K562 (cell line): Measurements from ENCODE around the gene AFDN. TPM values are rescaled to one million over a fixed set of nuclear protein-coding genes. Genes with fewer than 3 reads are reported as not detected.

Experiments used
- ARID1B ChIP-seq: fragments of 450-650 bp; IDR thresholded peaks from 2 replicates; pipeline ENCODE4 v1.6.1; 2016; ENCODE audit warnings: antibody characterized with exemption, mild to moderate bottlenecking, inconsistent platforms
- ARID2 ChIP-seq: fragments of 450-650 bp; IDR thresholded peaks from 2 replicates; pipeline ENCODE4 v1.6.1; 2017; ENCODE audit warnings: antibody characterized with exemption, mild to moderate bottlenecking
- BCOR ChIP-seq: fragments of 450-650 bp; IDR thresholded peaks from 2 replicates; pipeline ENCODE4 v1.6.1; 2016
- CTBP1 ChIP-seq: fragments of 450-650 bp; IDR thresholded peaks from 2 replicates; pipeline ENCODE4 v1.6.1; 2016; ENCODE audit warnings: borderline replicate concordance
- CXXC5 ChIP-seq: fragments of 250-450 bp; sonication (Bioruptor Pico); IDR thresholded peaks from 2 replicates; pipeline ENCODE4 v1.8.0; 2022; ENCODE audit warnings: inconsistent platforms, mild to moderate bottlenecking, moderate library complexity
- EHMT2 ChIP-seq: fragments of 450-650 bp; IDR thresholded peaks from 2 replicates; pipeline ENCODE4 v1.6.1; 2018; ENCODE audit warnings: antibody characterized with exemption
- ETV1 ChIP-seq: fragments of 450-650 bp; conservative IDR thresholded peaks from 2 replicates; pipeline ENCODE4 v1.6.1; 2016; ENCODE audit warnings: missing genetic modification characterization, control low read depth, low read depth, missing compliant biosample characterization
- KHSRP ChIP-seq: fragments of 450-650 bp; IDR thresholded peaks from 2 replicates; pipeline ENCODE4 v1.6.1; 2017
- LEF1 ChIP-seq: fragments of 450-650 bp; IDR thresholded peaks from 2 replicates; pipeline ENCODE4 v1.6.1; 2016; ENCODE audit warnings: mild to moderate bottlenecking
- MCM2 ChIP-seq: fragments of 450-650 bp; IDR thresholded peaks from 2 replicates; pipeline ENCODE4 v1.6.1; 2017; ENCODE audit warnings: low read depth, mild to moderate bottlenecking
- NBN ChIP-seq: fragments of 450-650 bp; IDR thresholded peaks from 2 replicates; pipeline ENCODE4 v1.6.1; 2016; ENCODE audit warnings: low read depth, mild to moderate bottlenecking
- NELFE ChIP-seq: IDR thresholded peaks from 2 replicates; pipeline ENCODE4 v1.6.1; 2011; ENCODE audit warnings: mild to moderate bottlenecking; ENCODE audit not compliant: insufficient read depth, insufficient read length
- NUFIP1 ChIP-seq: fragments of 450-650 bp; IDR thresholded peaks from 2 replicates; pipeline ENCODE4 v1.6.1; 2018; ENCODE audit not compliant: partially characterized antibody
- PHTF2 ChIP-seq: fragments of 250-450 bp; sonication (Bioruptor Pico); IDR thresholded peaks from 2 replicates; pipeline ENCODE4 v1.5.0; 2021; ENCODE audit warnings: mild to moderate bottlenecking
- RBFOX2 ChIP-seq: fragments of 200-400 bp; formaldehyde crosslinking; IDR thresholded peaks from 2 replicates; pipeline ENCODE4 v1.6.1; 2017; ENCODE audit warnings: low read depth, mild to moderate bottlenecking, low read length, moderate library complexity
- RFX7 ChIP-seq: fragments of 250-450 bp; sonication (Bioruptor Pico); IDR thresholded peaks from 2 replicates; pipeline ENCODE4 v1.5.1; 2021; ENCODE audit warnings: mild to moderate bottlenecking
- RHOXF2B ChIP-seq: fragments of 250-450 bp; sonication (Bioruptor Pico); conservative IDR thresholded peaks from 2 replicates; pipeline ENCODE4 v1.5.1; 2021
- TBL1XR1 ChIP-seq, 2 experiments: IDR thresholded peaks; 2 replicates each; pipeline ENCODE4 v1.6.1; 2012; ENCODE audit warnings: improper control_type of control experiment in 2 of 2, low read length in 2 of 2, mild to moderate bottlenecking in 1 of 2
- YY1 ChIP-seq, 3 experiments: IDR thresholded peaks; 2 replicates each; pipeline ENCODE4 v1.6.1; 2011; ENCODE audit warnings: low read length in 2 of 3, mild to moderate bottlenecking in 2 of 3, moderate library complexity in 2 of 3, borderline replicate concordance in 1 of 3, control low read depth in 1 of 3, low read depth in 1 of 3; ENCODE audit not compliant: insufficient read depth in 3 of 3, insufficient replicate concordance in 2 of 3, control insufficient read depth in 1 of 3, insufficient read length in 1 of 3; ENCODE audit errors: extremely low read depth in 1 of 3
- ZNF778 ChIP-seq: fragments of 450-650 bp; formaldehyde crosslinking; IDR thresholded peaks from 2 replicates; pipeline ENCODE4 v1.4.0; 2020; ENCODE audit warnings: mild to moderate bottlenecking, moderate library complexity
- polyA plus RNA-seq, 8 experiments: library from polyadenylated mRNA; depleted of rRNA in 4 of 8; stranded (reverse) in 5 of 8; unstranded in 3 of 8; fragments of >200 nt; fragmentation: Nextera tagmentation in 2 of 8; fragmentation: Illumina TruSeq in 1 of 8; extraction: Ambion mirVana in 2 of 8; extraction: Trizol in 1 of 8; gene quantifications; 2 replicates each; pipeline versions ENCODE4 v1.2.1 to v1.2.3, GENCODE V29; 2011 to 2014; ENCODE audit warnings: inconsistent platforms in 1 of 8, missing spikeins in 1 of 8
- total RNA-seq, 7 experiments: library from RNA; depleted of rRNA in 6 of 7; stranded (reverse); fragments of >200 nt in 6 of 7; fragmentation: Illumina TruSeq in 2 of 7; extraction: Trizol in 2 of 7; gene quantifications; 2 replicates each; pipeline versions ENCODE4 v1.2.1 to v1.2.3, GENCODE V29; 2011 to 2021; ENCODE audit warnings: low replicate concordance in 1 of 7
- TF ChIP-seq, protein P1 (sequence below): fragments of 450-650 bp; IDR thresholded peaks from 2 replicates; pipeline ENCODE4 v1.6.1; 2016; ENCODE audit warnings: missing biosample characterization, missing genetic modification characterization
- TF ChIP-seq, protein P2 (sequence below), 2 experiments: fragments of 450-650 bp; conservative IDR thresholded peaks; 2 replicates each; pipeline ENCODE4 v1.6.1; 2017; ENCODE audit warnings: mild to moderate bottlenecking in 2 of 2, moderate library complexity in 2 of 2
- TF ChIP-seq, protein P3 (sequence below): sonication (generic); formaldehyde crosslinking; IDR thresholded peaks from 2 replicates; pipeline ENCODE4 v1.8.0; 2022; ENCODE audit warnings: missing genetic modification reagents, mild to moderate bottlenecking, borderline replicate concordance
- TF ChIP-seq, protein P4 (sequence below): fragments of 250-450 bp; sonication (Bioruptor Pico); IDR thresholded peaks from 2 replicates; pipeline ENCODE4 v1.8.0; 2022; ENCODE audit warnings: inconsistent platforms, mild to moderate bottlenecking, moderate library complexity, borderline replicate concordance

The AFDN gene
- total and polyA plus RNA-seq, 9 of the 15 experiments (the other 6 are each of a cell fraction or from before 2014, with no cell fraction given): 7.2 to 129 (median 105) TPM

- TF ChIP-seq, protein P1, sequence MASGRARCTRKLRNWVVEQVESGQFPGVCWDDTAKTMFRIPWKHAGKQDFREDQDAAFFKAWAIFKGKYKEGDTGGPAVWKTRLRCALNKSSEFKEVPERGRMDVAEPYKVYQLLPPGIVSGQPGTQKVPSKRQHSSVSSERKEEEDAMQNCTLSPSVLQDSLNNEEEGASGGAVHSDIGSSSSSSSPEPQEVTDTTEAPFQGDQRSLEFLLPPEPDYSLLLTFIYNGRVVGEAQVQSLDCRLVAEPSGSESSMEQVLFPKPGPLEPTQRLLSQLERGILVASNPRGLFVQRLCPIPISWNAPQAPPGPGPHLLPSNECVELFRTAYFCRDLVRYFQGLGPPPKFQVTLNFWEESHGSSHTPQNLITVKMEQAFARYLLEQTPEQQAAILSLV (tag): no peak
- TF ChIP-seq, protein P2, sequence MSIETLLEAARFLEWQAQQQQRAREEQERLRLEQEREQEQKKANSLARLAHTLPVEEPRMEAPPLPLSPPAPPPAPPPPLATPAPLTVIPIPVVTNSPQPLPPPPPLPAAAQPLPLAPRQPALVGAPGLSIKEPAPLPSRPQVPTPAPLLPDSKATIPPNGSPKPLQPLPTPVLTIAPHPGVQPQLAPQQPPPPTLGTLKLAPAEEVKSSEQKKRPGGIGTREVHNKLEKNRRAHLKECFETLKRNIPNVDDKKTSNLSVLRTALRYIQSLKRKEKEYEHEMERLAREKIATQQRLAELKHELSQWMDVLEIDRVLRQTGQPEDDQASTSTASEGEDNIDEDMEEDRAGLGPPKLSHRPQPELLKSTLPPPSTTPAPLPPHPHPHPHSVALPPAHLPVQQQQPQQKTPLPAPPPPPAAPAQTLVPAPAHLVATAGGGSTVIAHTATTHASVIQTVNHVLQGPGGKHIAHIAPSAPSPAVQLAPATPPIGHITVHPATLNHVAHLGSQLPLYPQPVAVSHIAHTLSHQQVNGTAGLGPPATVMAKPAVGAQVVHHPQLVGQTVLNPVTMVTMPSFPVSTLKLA (conservative IDR thresholded peaks at IDR 0.05): 0 out of 4 replicates have a peak, but pooled peaks of 1 of the 2 experiments have one; percentile 25
- TF ChIP-seq BCOR (no peak), RBFOX2 (no peak), NBN (no peak; the same call in 1 of the 2 replicates), ZNF778 (CRISPR knock-in tag) (no peak), ARID1B (peak; percentile 70), CTBP1 (peak; percentile 53; the same call in 1 of the 2 replicates), TBL1XR1 (IDR thresholded peaks at IDR 0.05; ENCODE audit: low read length in 2 of 2) (no peak), ETV1 (tag) (no peak), ARID2 (no peak), NELFE (no peak), EHMT2 (0 out of 2 replicates have a peak, but pooled peaks have one; percentile 7), KHSRP (no peak), LEF1 (0 out of 2 replicates have a peak, but pooled peaks have one; percentile 12), RFX7 (no peak), NUFIP1 (no peak), RHOXF2B (CRISPR knock-in tag) (no peak), YY1 (IDR thresholded peaks at IDR 0.05; ENCODE audit: borderline replicate concordance in 1 of 3, control insufficient read depth in 1 of 3, extremely low read depth in 1 of 3, insufficient read depth in 3 of 3, insufficient read length in 1 of 3, insufficient replicate concordance in 2 of 3, low read depth in 1 of 3, low read length in 2 of 3) (no peak), CXXC5 (CRISPR knock-in tag) (no peak), MCM2 (no peak), PHTF2 (CRISPR knock-in tag) (no peak)
- TF ChIP-seq, protein P3, sequence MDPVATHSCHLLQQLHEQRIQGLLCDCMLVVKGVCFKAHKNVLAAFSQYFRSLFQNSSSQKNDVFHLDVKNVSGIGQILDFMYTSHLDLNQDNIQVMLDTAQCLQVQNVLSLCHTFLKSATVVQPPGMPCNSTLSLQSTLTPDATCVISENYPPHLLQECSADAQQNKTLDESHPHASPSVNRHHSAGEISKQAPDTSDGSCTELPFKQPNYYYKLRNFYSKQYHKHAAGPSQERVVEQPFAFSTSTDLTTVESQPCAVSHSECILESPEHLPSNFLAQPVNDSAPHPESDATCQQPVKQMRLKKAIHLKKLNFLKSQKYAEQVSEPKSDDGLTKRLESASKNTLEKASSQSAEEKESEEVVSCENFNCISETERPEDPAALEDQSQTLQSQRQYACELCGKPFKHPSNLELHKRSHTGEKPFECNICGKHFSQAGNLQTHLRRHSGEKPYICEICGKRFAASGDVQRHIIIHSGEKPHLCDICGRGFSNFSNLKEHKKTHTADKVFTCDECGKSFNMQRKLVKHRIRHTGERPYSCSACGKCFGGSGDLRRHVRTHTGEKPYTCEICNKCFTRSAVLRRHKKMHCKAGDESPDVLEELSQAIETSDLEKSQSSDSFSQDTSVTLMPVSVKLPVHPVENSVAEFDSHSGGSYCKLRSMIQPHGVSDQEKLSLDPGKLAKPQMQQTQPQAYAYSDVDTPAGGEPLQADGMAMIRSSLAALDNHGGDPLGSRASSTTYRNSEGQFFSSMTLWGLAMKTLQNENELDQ: 0 out of 2 replicates have a peak, but pooled peaks have one; percentile 53
- TF ChIP-seq, protein P4, sequence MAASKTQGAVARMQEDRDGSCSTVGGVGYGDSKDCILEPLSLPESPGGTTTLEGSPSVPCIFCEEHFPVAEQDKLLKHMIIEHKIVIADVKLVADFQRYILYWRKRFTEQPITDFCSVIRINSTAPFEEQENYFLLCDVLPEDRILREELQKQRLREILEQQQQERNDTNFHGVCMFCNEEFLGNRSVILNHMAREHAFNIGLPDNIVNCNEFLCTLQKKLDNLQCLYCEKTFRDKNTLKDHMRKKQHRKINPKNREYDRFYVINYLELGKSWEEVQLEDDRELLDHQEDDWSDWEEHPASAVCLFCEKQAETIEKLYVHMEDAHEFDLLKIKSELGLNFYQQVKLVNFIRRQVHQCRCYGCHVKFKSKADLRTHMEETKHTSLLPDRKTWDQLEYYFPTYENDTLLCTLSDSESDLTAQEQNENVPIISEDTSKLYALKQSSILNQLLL: no peak
Observed at GRCh38 chr6:167811442-167812087, 15.1 kb upstream of the AFDN start (continued).
